ENCODE data around the gene USP25.

- TF ChIP-seq CTCF (IDR thresholded peaks at IDR 0.05; ENCODE audit: borderline replicate concordance, extremely low read depth, low read length, poor library complexity, severe bottlenecking) (no peak), EZH2 (IDR thresholded peaks at IDR 0.05; ENCODE audit: borderline replicate concordance, low read depth, low read length, severe bottlenecking) (no peak)
Observed at GRCh38 chr21:15872236-15872635, 142.5 kb downstream of the USP25 start.

All from DND-41 (cell line).